AG09309 (cell line): ENCODE results near the gene FLVCR2.

Experiments
- DNase-seq: peaks from one replicate; pipeline ENCODE4 v3.0.0-alpha.2; 2010; ENCODE audit warnings: low read depth
- H3K4me3 ChIP-seq: 2 replicates; pipeline ENCODE4 v1.5.1; 2011; ENCODE audit warnings: mild to moderate bottlenecking, low read depth, low read length, moderate library complexity; ENCODE audit not compliant: control insufficient read depth
- TF ChIP-seq, protein P1 (sequence below): IDR thresholded peaks from 2 replicates; pipeline ENCODE4 v1.5.1; 2011; ENCODE audit warnings: mild to moderate bottlenecking, low read depth, low read length, inconsistent platforms; ENCODE audit not compliant: insufficient read depth, control insufficient read depth; ENCODE audit errors: missing control alignments

Gene FLVCR2

DNA sequence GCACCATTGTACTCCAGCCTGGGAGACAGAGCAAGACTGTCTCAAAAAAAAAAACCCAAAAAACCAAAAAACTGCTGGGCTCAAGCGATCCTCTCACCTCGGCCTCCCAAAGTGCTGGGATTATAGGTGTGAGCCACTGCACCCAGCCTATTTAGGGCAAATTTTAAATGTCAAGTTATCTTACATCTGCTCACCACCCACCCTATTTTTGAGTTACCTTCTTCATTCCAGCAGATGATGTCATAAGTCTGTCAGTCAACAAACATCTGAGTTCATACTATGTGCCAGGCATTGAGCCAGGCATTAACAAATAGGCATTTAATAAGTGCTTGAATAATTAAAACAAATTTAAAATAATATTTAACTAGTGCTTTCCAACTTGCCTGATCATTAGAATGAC, 34.6 kb upstream of the FLVCR2 start:
- TF ChIP-seq, protein P1, sequence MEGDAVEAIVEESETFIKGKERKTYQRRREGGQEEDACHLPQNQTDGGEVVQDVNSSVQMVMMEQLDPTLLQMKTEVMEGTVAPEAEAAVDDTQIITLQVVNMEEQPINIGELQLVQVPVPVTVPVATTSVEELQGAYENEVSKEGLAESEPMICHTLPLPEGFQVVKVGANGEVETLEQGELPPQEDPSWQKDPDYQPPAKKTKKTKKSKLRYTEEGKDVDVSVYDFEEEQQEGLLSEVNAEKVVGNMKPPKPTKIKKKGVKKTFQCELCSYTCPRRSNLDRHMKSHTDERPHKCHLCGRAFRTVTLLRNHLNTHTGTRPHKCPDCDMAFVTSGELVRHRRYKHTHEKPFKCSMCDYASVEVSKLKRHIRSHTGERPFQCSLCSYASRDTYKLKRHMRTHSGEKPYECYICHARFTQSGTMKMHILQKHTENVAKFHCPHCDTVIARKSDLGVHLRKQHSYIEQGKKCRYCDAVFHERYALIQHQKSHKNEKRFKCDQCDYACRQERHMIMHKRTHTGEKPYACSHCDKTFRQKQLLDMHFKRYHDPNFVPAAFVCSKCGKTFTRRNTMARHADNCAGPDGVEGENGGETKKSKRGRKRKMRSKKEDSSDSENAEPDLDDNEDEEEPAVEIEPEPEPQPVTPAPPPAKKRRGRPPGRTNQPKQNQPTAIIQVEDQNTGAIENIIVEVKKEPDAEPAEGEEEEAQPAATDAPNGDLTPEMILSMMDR = no peak
- H3K4me3 ChIP-seq = no peak overlapping the region
- no peak for DNase-seq

DNA sequence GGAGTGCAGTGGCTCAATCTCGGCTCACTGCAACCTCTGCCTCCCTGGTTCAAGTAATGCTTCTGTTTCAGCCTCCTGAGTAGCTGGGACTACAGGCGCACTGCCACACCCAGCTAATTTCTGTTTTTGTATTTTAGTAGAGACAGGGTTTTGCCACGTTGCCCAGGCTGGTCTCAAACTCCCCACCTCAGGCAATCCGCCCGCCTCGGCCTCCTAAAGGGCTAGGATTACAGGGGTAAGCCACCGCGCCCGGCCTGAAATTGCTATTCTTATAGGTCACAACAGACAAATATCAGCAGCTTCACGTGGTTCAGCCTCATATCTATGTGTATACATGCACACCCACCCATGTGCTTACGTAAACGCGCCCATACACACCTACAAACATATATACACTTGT, 32.5 kb upstream of the FLVCR2 start:
- DNase-seq = no peak
- TF ChIP-seq, protein P1 = no peak
- H3K4me3 ChIP-seq = no peak overlapping the region

DNA sequence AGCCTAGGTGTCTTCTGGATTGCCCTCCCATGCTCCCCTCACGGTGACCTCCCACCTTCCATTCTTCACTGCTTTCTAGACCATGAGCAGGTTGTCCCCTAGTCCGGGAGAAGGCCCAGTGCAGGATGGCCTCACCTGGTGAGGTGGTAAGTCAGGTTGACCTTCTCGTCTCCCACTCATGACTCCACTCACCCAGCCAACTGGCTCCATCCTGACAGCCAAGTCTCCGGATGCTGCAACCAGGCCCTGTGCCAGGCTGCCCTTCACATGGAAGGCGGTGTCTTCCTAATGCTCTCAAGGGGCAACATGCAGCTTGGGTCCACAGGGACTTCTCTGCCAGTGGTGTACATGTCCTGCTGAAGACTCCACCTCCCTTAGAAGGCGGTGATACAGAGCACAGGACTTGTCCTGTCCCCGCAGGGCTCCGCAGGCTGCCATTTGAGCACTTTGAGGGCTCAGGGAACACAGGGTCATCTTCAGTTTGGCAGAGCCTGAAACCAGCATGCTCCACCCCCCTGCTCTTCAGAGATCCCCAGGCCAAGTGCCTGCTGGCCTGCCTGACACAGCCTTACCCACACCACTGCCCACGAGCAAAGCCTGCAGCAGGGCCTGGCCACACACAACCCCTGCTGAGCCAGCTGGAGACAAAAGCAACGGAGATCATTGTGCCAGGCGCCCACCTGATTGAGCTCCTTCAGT, 30.7 kb upstream of the FLVCR2 start:
- TF ChIP-seq, protein P1 = no peak
- H3K4me3 ChIP-seq = no peak overlapping the region
- no peak for DNase-seq

DNA sequence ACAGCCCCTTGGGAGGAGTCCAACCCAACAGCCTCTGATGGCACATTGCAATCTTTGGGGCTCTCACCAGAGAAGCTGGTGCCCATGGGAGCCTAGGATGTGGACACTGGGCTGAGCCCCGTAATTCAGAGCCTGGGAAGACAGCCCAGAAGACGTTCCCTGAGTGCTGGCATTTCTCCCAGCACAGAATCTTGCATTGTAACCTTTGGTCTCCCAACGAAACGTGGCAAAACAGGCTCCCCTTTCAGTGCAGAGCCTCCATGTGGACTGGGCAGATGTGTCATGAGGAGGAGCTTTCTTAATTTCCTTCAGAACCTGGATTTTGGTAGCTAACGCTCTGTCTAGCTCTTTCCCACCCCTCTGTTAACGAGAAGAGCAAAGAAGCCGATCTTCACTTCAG, 29.9 kb upstream of the FLVCR2 start:
- DNase-seq = no peak
- TF ChIP-seq, protein P1 = no peak
- H3K4me3 ChIP-seq = no peak overlapping the region

DNA sequence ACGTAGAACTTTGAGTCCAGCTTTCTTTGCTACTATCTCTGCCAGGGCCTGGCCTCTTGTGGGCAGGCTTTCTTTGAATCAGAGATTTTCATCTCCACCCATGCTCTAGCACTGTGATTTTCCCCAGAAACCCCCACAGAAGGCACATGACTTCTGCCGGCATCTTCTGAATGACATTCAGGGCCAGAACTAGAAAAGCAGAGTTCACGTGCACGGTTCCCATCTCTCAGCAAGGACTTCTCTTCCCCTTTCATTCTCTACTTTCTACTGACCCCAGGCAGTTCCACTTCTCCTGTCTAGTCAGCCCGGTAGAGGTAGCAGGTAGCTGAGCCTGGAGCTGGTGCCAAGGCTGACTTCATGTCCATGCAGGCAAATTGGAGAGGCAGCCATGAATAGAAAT, 29.3 kb upstream of the FLVCR2 start:
- TF ChIP-seq, protein P1 = no peak
- H3K4me3 ChIP-seq = no peak overlapping the region
- no peak for DNase-seq

DNA sequence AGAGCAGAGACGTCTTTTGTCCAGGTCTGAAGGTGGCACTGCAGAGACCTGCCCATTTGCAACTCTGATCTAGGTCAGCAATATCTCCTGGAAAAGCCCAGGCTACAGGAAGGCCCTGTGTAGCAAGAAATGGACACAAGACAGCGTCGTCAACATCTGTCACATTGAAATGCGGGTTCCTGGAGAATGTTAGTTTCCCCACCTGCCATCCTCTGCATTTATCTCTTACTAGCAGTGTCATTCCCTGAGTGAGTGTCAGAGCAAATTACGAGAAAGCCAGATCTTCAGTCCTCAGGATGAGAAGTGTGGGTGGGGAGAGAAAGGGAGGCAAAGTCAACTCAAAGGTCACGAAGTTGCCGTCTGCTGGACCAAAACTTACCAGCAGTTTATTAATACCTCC, 27.4 kb upstream of the FLVCR2 start:
- no peak for DNase-seq
- TF ChIP-seq, protein P1 = no peak
- H3K4me3 ChIP-seq = no peak overlapping the region
